Lung (tissue), 12 donors: Measurements from ENCODE around the gene C3orf20. TPM values are rescaled to one million over a fixed set of nuclear protein-coding genes. Genes with fewer than 3 reads are reported as not detected.

Experiments used
- ATAC-seq: fragments of 200-7000 bp; cut with Tn5 transposase; one replicate; pipeline ENCODE4 v1.9.1; 2020; ENCODE audit warnings: moderate number of reproducible peaks; ENCODE audit not compliant: insufficient read depth, low FRiP score
- DNase-seq, 3 donors: peaks; one replicate each; pipeline ENCODE4 v3.0.0-alpha.2; 2013 to 2017
- H3K27ac ChIP-seq, 2 donors: one replicate each; pipeline ENCODE4 v1.5.1; 2013; ENCODE audit warnings: mild to moderate bottlenecking in 2 of 2, moderate library complexity in 2 of 2, control low read depth in 1 of 2, inconsistent platforms in 1 of 2, low read depth in 1 of 2, low read length in 1 of 2
- H3K27me3 ChIP-seq, 3 donors: one replicate each; pipeline ENCODE4 v1.5.1; 2013; ENCODE audit warnings: low read length in 2 of 3; ENCODE audit not compliant: control insufficient read depth in 3 of 3, insufficient read depth in 3 of 3
- H3K36me3 ChIP-seq, 4 donors: one replicate each; pipeline ENCODE4 v1.5.1; 2013; ENCODE audit warnings: low read length in 4 of 4, mild to moderate bottlenecking in 1 of 4, moderate library complexity in 1 of 4; ENCODE audit not compliant: control insufficient read depth in 4 of 4, insufficient read depth in 4 of 4
- H3K4me1 ChIP-seq, 5 donors: one replicate each; pipeline ENCODE4 v1.5.1; 2013; ENCODE audit warnings: low read length in 5 of 5, mild to moderate bottlenecking in 2 of 5, moderate library complexity in 1 of 5; ENCODE audit not compliant: control insufficient read depth in 5 of 5, insufficient read depth in 5 of 5
- H3K4me3 ChIP-seq: one replicate; pipeline ENCODE4 v1.5.1; 2013; ENCODE audit warnings: mild to moderate bottlenecking, control low read depth, moderate library complexity
- H3K9ac ChIP-seq, 2 donors: one replicate each; pipeline ENCODE4 v1.5.1; 2013; ENCODE audit warnings: low read length in 2 of 2, control low read depth in 1 of 2; ENCODE audit not compliant: insufficient read depth in 1 of 2
- H3K9me3 ChIP-seq, 4 donors: one replicate each; pipeline ENCODE4 v1.5.1; 2013; ENCODE audit warnings: low read length in 3 of 4, mild to moderate bottlenecking in 1 of 4, moderate library complexity in 1 of 4; ENCODE audit not compliant: control insufficient read depth in 4 of 4, insufficient read depth in 3 of 4
- WGBS, 2 donors: extraction: QIAGEN DNeasy Blood & Tissue Kit; methylation state at CpG; one replicate each; pipeline ENCODE4 v1.1.7; 2013; 5-methylcytosine and 5-hydroxymethylcytosine counted together
- polyA plus RNA-seq, 2 donors: library from polyadenylated mRNA; stranded (reverse); fragments of 200-250 nt; gene quantifications; one replicate each; pipeline ENCODE4 v1.2.1, GENCODE V29; 2013
- total RNA-seq, 2 donors: library from RNA; depleted of rRNA in 1 of 2; stranded (reverse); fragments of >200 nt in 1 of 2; gene quantifications; one replicate each; pipeline ENCODE4 v1.2.1, GENCODE V29; 2014 to 2021
- TF ChIP-seq, protein P1 (sequence below): IDR thresholded peaks from 2 replicates; pipeline ENCODE4 v1.5.1; 2012; ENCODE audit warnings: mild to moderate bottlenecking; ENCODE audit errors: control extremely low read depth, extremely low read depth
- donor health status: control.
- donor health status: control.
- donor health status: Bipolar disorder and iron deficiency.
- donor health status: healthy.
- donor health status: DM: yes; HTN: yes; CAD: no.

C3orf20 gene
- total and polyA plus RNA-seq, 4 donors = 0.03 to 0.14 (median 0.12) TPM; not detected in 1

DNA sequence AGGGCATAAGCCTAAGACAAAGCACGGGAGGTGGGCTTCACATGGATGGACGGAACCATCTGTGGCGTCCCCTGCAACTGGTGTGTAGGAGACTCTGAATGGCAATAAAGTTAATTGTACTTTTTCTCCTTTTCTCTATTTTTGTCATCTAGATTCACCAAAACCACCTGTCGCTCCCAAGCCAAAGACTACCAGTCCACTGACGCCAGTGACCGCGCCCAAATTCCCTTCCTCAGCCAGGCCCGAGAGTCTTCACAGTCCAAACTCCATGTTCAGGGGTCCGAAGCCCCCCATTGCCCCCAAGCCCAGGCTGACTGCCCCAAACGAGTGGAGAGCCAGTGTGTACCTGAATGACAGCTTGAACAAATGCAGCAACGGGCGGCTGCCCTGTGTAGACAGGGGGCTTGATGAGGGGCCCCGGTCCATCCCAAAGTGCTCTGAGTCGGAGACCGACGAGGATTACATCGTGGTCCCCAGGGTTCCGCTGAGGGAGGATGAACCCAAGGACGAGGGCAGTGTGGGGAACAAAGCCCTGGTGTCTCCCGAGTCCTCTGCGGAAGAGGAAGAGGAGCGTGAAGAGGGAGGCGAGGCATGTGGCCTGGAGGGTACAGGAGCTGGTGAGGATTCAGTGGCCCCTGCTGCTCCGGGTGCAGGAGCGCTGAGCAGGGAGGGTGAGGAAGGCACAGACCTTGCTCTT lies 144.0 kb downstream of the C3orf20 start, which contains the start of gene FGD5:
TSS of gene FGD5 (plus strand) at position 159 of the 697 bp plus-strand sequence. CDS start at position 269, 110 bp downstream.
- DNase-seq (no peak), ATAC-seq (no peak)
- Histone ChIP-seq H3K9me3 (no peaks in the 10 kb centered on the region), H3K4me1 (peaks cover 2 to 15% (median 8%) of the 10 kb centered on the region in 5 donors), H3K36me3 (peaks cover 0 to 14% (median 4%) of the 10 kb centered on the region in 4 donors), H3K9ac (no peak within 1 kb of the TSS), H3K27me3 (peaks cover 0 to 6% (median 0%) of the 10 kb centered on the region in 3 donors), H3K4me3 (no peak within 1 kb of the TSS), H3K27ac (no peak within 1 kb of the TSS)
- TF ChIP-seq, protein P1, sequence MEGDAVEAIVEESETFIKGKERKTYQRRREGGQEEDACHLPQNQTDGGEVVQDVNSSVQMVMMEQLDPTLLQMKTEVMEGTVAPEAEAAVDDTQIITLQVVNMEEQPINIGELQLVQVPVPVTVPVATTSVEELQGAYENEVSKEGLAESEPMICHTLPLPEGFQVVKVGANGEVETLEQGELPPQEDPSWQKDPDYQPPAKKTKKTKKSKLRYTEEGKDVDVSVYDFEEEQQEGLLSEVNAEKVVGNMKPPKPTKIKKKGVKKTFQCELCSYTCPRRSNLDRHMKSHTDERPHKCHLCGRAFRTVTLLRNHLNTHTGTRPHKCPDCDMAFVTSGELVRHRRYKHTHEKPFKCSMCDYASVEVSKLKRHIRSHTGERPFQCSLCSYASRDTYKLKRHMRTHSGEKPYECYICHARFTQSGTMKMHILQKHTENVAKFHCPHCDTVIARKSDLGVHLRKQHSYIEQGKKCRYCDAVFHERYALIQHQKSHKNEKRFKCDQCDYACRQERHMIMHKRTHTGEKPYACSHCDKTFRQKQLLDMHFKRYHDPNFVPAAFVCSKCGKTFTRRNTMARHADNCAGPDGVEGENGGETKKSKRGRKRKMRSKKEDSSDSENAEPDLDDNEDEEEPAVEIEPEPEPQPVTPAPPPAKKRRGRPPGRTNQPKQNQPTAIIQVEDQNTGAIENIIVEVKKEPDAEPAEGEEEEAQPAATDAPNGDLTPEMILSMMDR = no peak
- 87 to 88% methylated on average over 25 of the region's 25 CpGs for WGBS, 2 donors

DNA sequence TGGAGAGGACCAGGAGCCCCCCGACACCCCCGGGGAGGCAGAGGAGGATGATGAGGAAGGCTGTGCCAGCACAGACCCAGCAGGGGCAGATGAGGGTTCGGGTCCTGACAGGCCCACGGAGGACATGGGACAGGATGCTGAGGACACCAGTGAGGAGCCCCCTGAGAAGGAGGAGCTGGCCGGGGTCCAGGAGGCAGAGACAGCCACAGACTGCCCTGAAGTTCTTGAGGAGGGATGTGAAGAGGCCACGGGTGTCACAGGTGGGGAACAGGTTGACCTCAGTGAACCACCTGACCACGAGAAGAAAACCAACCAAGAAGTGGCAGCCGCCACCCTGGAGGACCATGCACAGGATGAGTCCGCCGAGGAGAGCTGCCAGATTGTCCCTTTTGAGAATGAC lies 144.7 kb downstream of the C3orf20 start:
- TF ChIP-seq, protein P1 = no peak
- Histone ChIP-seq H3K4me1 (peaks cover 2 to 7% (median 3%) of the 10 kb centered on the region in 5 donors), H3K27me3 (peaks cover 0 to 6% (median 0%) of the 10 kb centered on the region in 3 donors), H3K36me3 (peaks cover 0 to 14% (median 4%) of the 10 kb centered on the region in 4 donors), H3K4me3 (no peak overlapping the region), H3K27ac (no peak overlapping the region), H3K9me3 (no peaks in the 10 kb centered on the region), H3K9ac (no peak overlapping the region)
- no peak for ATAC-seq
- no peak for DNase-seq
- 79 to 82% methylated on average over 10 of the region's 10 CpGs for WGBS, 2 donors

DNA sequence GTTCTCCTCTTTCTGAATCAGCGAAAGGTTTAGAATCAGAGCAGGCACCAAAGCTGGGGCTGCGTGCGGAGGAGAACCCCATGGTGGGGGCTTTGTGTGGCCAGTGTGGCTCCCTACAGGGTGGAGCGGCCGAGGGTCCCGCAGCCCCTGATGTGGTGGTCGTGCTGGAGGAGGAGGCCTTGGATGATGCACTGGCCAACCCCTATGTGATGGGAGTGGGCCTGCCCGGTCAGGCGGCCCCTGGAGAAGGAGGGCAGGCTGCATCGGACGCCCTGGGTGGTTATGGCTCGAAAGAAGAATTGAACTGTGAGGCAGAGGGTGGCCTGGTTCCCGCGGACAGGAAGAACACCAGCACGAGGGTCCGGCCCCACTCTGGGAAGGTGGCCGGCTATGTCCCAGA lies 145.2 kb downstream of the C3orf20 start:
- no peak for DNase-seq
- no peaks in the 10 kb centered on the region for H3K9me3 ChIP-seq
- H3K27ac ChIP-seq = no peak overlapping the region
- H3K36me3 ChIP-seq = peaks cover 0 to 14% (median 4%) of the 10 kb centered on the region in 4 donors
- no peak overlapping the region for H3K9ac ChIP-seq
- no peak for ATAC-seq
- peaks cover 0 to 3% (median 0%) of the 10 kb centered on the region in 3 donors for H3K27me3 ChIP-seq
- peaks cover 0 to 4% (median 2%) of the 10 kb centered on the region in 5 donors for H3K4me1 ChIP-seq
- TF ChIP-seq, protein P1 = no peak
- 90 to 96% methylated on average over 17 of the region's 17 CpGs for WGBS, 2 donors
- H3K4me3 ChIP-seq = no peak overlapping the region
